Activated CD4-positive, alpha-beta memory T cell treated with anti-CD3 and anti-CD28 coated beads for 36 hours (primary cell): ENCODE measurements around the gene HLCS. TPM values are rescaled to one million over a fixed set of nuclear protein-coding genes. Genes with fewer than 3 reads are reported as not detected.

ENCODE experiments used
- CTCF ChIA-PET: fragments of 350-600 bp; sonication (Branson Sonifier 250); formaldehyde crosslinking; loops from one replicate; lab custom pipeline; 2021; ENCODE audit warnings: antibody characterized with exemption, inconsistent platforms; lab: Charles Lee
- POLR2A ChIA-PET: fragments of 350-600 bp; sonication (Branson Sonifier 250); formaldehyde crosslinking; loops from one replicate; lab custom pipeline; 2021; ENCODE audit warnings: antibody characterized with exemption; lab: Charles Lee
- DNase-seq: peaks from one replicate; pipeline ENCODE4 v3.0.0-alpha.2; 2020
- H3K27ac Mint-ChIP-seq: one replicate; pipeline ENCODE4 v1.8.0; 2021; ENCODE audit warnings: mixed read lengths
- H3K27me3 Mint-ChIP-seq: one replicate; pipeline ENCODE4 v1.8.0; 2021; ENCODE audit warnings: mixed read lengths
- H3K36me3 Mint-ChIP-seq: one replicate; pipeline ENCODE4 v1.8.0; 2021; ENCODE audit warnings: mixed read lengths
- H3K4me1 Mint-ChIP-seq: one replicate; pipeline ENCODE4 v1.8.0; 2021; ENCODE audit warnings: low read depth, mixed read lengths
- H3K4me3 Mint-ChIP-seq: one replicate; pipeline ENCODE4 v1.8.0; 2021; ENCODE audit warnings: mild to moderate bottlenecking, mixed read lengths
- H3K9me3 Mint-ChIP-seq: one replicate; pipeline ENCODE4 v1.8.0; 2021; ENCODE audit warnings: mixed read lengths
- intact Hi-C: fragments of 100-400 bp; cut with micrococcal nuclease; formaldehyde crosslinking; loops from one replicate; pipeline ENCODE4 v1.15.1; 2023
- total RNA-seq, 2 experiments: library from RNA; stranded (reverse); gene quantifications; one replicate each; pipeline ENCODE4 v1.2.3, GENCODE V29; 2021

HLCS gene
- total RNA-seq, 2 experiments from 2014 or later, result 12.7 to 17.5 TPM

GRCh38 chr21:36849461-36850105, 116.9 kb downstream of the HLCS start:
- H3K4me1 Mint-ChIP-seq, result peaks cover 17% of the 10 kb centered on the region
- ChIA-PET POLR2A (no interaction called here), CTCF (interaction anchor here (1.1 kb wide), 1 partner anchor 219 kb away, joined by 4 read pairs; no protein-coding TSS in a partner anchor)
- no peaks in the 10 kb centered on the region for H3K27me3 Mint-ChIP-seq
- H3K9me3 Mint-ChIP-seq, result no peaks in the 10 kb centered on the region
- no peaks in the 10 kb centered on the region for H3K36me3 Mint-ChIP-seq
- DNase-seq, result no peak
- H3K27ac Mint-ChIP-seq, result no peak overlapping the region
- intact Hi-C loops, result loop anchor here (5.0 kb wide), 1 partner anchor 142 kb away; no protein-coding TSS in a partner anchor
- H3K4me3 Mint-ChIP-seq, result no peak overlapping the region

- DNase-seq, result no peak
- ChIA-PET CTCF (interaction anchor here (1.1 kb wide), 1 partner anchor 218 kb away, joined by 4 read pairs; no protein-coding TSS in a partner anchor), POLR2A (no interaction called here)
- Mint-ChIP-seq H3K27me3 (no peaks in the 10 kb centered on the region), H3K27ac (no peak overlapping the region), H3K9me3 (no peaks in the 10 kb centered on the region), H3K4me1 (peaks cover 12% of the 10 kb centered on the region), H3K4me3 (no peak overlapping the region), H3K36me3 (no peaks in the 10 kb centered on the region)
- intact Hi-C loops, result no loop called here
Observed at GRCh38 chr21:36848730-36849274, 117.7 kb downstream of the HLCS start.

- Mint-ChIP-seq H3K36me3 (no peaks in the 10 kb centered on the region), H3K27me3 (no peaks in the 10 kb centered on the region), H3K27ac (no peak overlapping the region), H3K9me3 (no peaks in the 10 kb centered on the region), H3K4me3 (no peak overlapping the region), H3K4me1 (no peaks in the 10 kb centered on the region)
- ChIA-PET POLR2A (no interaction called here), CTCF (no interaction called here)
- intact Hi-C loops, result no loop called here
- no peak for DNase-seq
Observed at GRCh38 chr21:36847189-36847588, 119.3 kb downstream of the HLCS start.

GRCh38 chr21:36846631-36847030, 119.8 kb downstream of the HLCS start:
- CTCF ChIA-PET, result interaction anchor here (1.2 to 1.7 kb wide), 2 partner anchors 9 to 71 kb away, joined by 3 to 6 read pairs; no protein-coding TSS in a partner anchor
- intact Hi-C loops, result no loop called here
- Mint-ChIP-seq H3K27me3 (no peaks in the 10 kb centered on the region), H3K27ac (no peak overlapping the region), H3K9me3 (no peaks in the 10 kb centered on the region), H3K4me1 (no peaks in the 10 kb centered on the region), H3K4me3 (no peak overlapping the region), H3K36me3 (no peaks in the 10 kb centered on the region)
- DNase-seq, result no peak
- POLR2A ChIA-PET, result no interaction called here

- Mint-ChIP-seq H3K4me1 (no peaks in the 10 kb centered on the region), H3K27me3 (no peaks in the 10 kb centered on the region), H3K4me3 (no peak overlapping the region), H3K9me3 (no peaks in the 10 kb centered on the region), H3K36me3 (no peaks in the 10 kb centered on the region), H3K27ac (no peak overlapping the region)
- ChIA-PET POLR2A (no interaction called here), CTCF (interaction anchor here (0.9 to 1.7 kb wide), 3 partner anchors 8 to 72 kb away, joined by 3 to 6 read pairs (median 3); no protein-coding TSS in a partner anchor)
- DNase-seq, result no peak
- intact Hi-C loops, result no loop called here
Observed at GRCh38 chr21:36845790-36846189, 120.7 kb downstream of the HLCS start.

GRCh38 chr21:36845070-36845469, 121.4 kb downstream of the HLCS start:
- no peaks in the 10 kb centered on the region for H3K27me3 Mint-ChIP-seq
- DNase-seq, result no peak
- H3K9me3 Mint-ChIP-seq, result no peaks in the 10 kb centered on the region
- no peak overlapping the region for H3K4me3 Mint-ChIP-seq
- H3K27ac Mint-ChIP-seq, result no peak overlapping the region
- POLR2A ChIA-PET, result no interaction called here
- CTCF ChIA-PET, result interaction anchor here (0.9 to 1.7 kb wide), 2 partner anchors 9 to 11 kb away, joined by 3 to 6 read pairs; no protein-coding TSS in a partner anchor
- no peaks in the 10 kb centered on the region for H3K4me1 Mint-ChIP-seq
- no peaks in the 10 kb centered on the region for H3K36me3 Mint-ChIP-seq
- intact Hi-C loops, result no loop called here

GRCh38 chr21:36841866-36842265, 124.6 kb downstream of the HLCS start:
- Mint-ChIP-seq H3K4me1 (no peaks in the 10 kb centered on the region), H3K27ac (no peak overlapping the region), H3K4me3 (no peak overlapping the region), H3K9me3 (no peaks in the 10 kb centered on the region), H3K36me3 (no peaks in the 10 kb centered on the region), H3K27me3 (no peaks in the 10 kb centered on the region)
- POLR2A ChIA-PET, result no interaction called here
- CTCF ChIA-PET, result no interaction called here
- no peak for DNase-seq
- intact Hi-C loops, result no loop called here

GRCh38 chr21:36839735-36840134, 126.7 kb downstream of the HLCS start:
- H3K4me3 Mint-ChIP-seq, result no peak overlapping the region
- intact Hi-C loops, result no loop called here
- CTCF ChIA-PET, result interaction anchor here (1.0 to 1.2 kb wide), 2 partner anchors 151 to 209 kb away, joined by 3 to 4 read pairs; no protein-coding TSS in a partner anchor
- no peak overlapping the region for H3K27ac Mint-ChIP-seq
- no peaks in the 10 kb centered on the region for H3K9me3 Mint-ChIP-seq
- DNase-seq, result no peak
- no peaks in the 10 kb centered on the region for H3K27me3 Mint-ChIP-seq
- POLR2A ChIA-PET, result no interaction called here
- no peaks in the 10 kb centered on the region for H3K4me1 Mint-ChIP-seq
- H3K36me3 Mint-ChIP-seq, result no peaks in the 10 kb centered on the region

GRCh38 chr21:36839123-36839522, 127.3 kb downstream of the HLCS start:
- Mint-ChIP-seq H3K4me3 (no peak overlapping the region), H3K36me3 (no peaks in the 10 kb centered on the region), H3K4me1 (no peaks in the 10 kb centered on the region), H3K27ac (no peak overlapping the region), H3K9me3 (no peaks in the 10 kb centered on the region), H3K27me3 (no peaks in the 10 kb centered on the region)
- no peak for DNase-seq
- POLR2A ChIA-PET, result no interaction called here
- intact Hi-C loops, result no loop called here
- CTCF ChIA-PET, result interaction anchor here (1.2 kb wide), 1 partner anchor 208 kb away, joined by 4 read pairs; no protein-coding TSS in a partner anchor

GRCh38 chr21:36835383-36835795, 131.1 kb downstream of the HLCS start:
- Mint-ChIP-seq H3K9me3 (no peaks in the 10 kb centered on the region), H3K4me3 (no peak overlapping the region), H3K36me3 (no peaks in the 10 kb centered on the region), H3K27me3 (no peaks in the 10 kb centered on the region), H3K27ac (no peak overlapping the region), H3K4me1 (no peaks in the 10 kb centered on the region)
- CTCF ChIA-PET, result interaction anchor here (1.2 kb wide), 1 partner anchor 19 kb away, joined by 3 read pairs; no protein-coding TSS in a partner anchor
- no peak for DNase-seq
- intact Hi-C loops, result no loop called here
- POLR2A ChIA-PET, result no interaction called here

GRCh38 chr21:36834192-36834591, 132.3 kb downstream of the HLCS start:
- Mint-ChIP-seq H3K4me3 (no peak overlapping the region), H3K27ac (no peak overlapping the region), H3K9me3 (no peaks in the 10 kb centered on the region), H3K36me3 (no peaks in the 10 kb centered on the region), H3K4me1 (no peaks in the 10 kb centered on the region), H3K27me3 (no peaks in the 10 kb centered on the region)
- DNase-seq, result no peak
- CTCF ChIA-PET, result no interaction called here
- POLR2A ChIA-PET, result no interaction called here
- intact Hi-C loops, result no loop called here

- POLR2A ChIA-PET, result no interaction called here
- peaks cover 3% of the 10 kb centered on the region for H3K36me3 Mint-ChIP-seq
- intact Hi-C loops, result no loop called here
- no peak for DNase-seq
- H3K27ac Mint-ChIP-seq, result no peak overlapping the region
- no peaks in the 10 kb centered on the region for H3K9me3 Mint-ChIP-seq
- H3K4me3 Mint-ChIP-seq, result no peak overlapping the region
- H3K27me3 Mint-ChIP-seq, result no peaks in the 10 kb centered on the region
- CTCF ChIA-PET, result no interaction called here
- H3K4me1 Mint-ChIP-seq, result no peaks in the 10 kb centered on the region
Observed at GRCh38 chr21:36830100-36830499, 136.4 kb downstream of the HLCS start.
